Transverse colon (tissue), 4 donors: ENCODE results near the gene ABHD12. TPM values are rescaled to one million over a fixed set of nuclear protein-coding genes. Genes with fewer than 3 reads are reported as not detected.

Source experiments
- DNase-seq: peaks from one replicate; pipeline ENCODE4 v3.0.0-alpha.2; 2019
- H3K27ac ChIP-seq, 4 donors: fragments of 200-600 bp; sonication (generic); 2 replicates each; pipeline ENCODE4 v1.5.1; 2016 to 2018; ENCODE audit warnings: inconsistent platforms in 4 of 4
- H3K27me3 ChIP-seq: fragments of 200-600 bp; sonication (generic); 2 replicates; pipeline ENCODE4 v1.5.1; 2017; ENCODE audit warnings: inconsistent platforms
- H3K36me3 ChIP-seq, 4 donors: fragments of 200-600 bp; sonication (generic); 2 replicates each; pipeline ENCODE4 v1.5.1; 2017 to 2019; ENCODE audit warnings: inconsistent platforms in 4 of 4
- H3K4me1 ChIP-seq, 4 donors: fragments of 200-600 bp; sonication (generic); 2 replicates each; pipeline ENCODE4 v1.5.1; 2017 to 2020; ENCODE audit warnings: inconsistent platforms in 4 of 4
- H3K4me3 ChIP-seq, 4 donors: fragments of 200-600 bp; sonication (generic); 1 replicate in 1 of 4; 2 replicates in 3 of 4; pipeline versions ENCODE4 v1.5.1 to v1.6.1; 2017 to 2019; ENCODE audit warnings: inconsistent platforms in 4 of 4
- H3K9me3 ChIP-seq, 2 donors: fragments of 200-600 bp; sonication (generic); 2 replicates each; pipeline ENCODE4 v1.5.1; 2017 to 2019; ENCODE audit warnings: inconsistent platforms in 2 of 2
- CTCF ChIP-seq, 5 experiments: fragments of 200-600 bp in 3 of 5; fragments of 450-650 bp in 2 of 5; sonication (generic) in 3 of 5; IDR thresholded peaks; 1 replicate in 2 of 5; 2 replicates in 3 of 5; pipeline ENCODE4 v1.5.1; 2016 to 2017; ENCODE audit warnings: antibody characterized with exemption in 5 of 5, inconsistent platforms in 3 of 5, mild to moderate bottlenecking in 2 of 5, moderate library complexity in 1 of 5
- EP300 ChIP-seq: sonication (generic); formaldehyde crosslinking; IDR thresholded peaks from one replicate; pipeline ENCODE4 v1.6.1; 2017; ENCODE audit warnings: antibody characterized with exemption, low read depth
- POLR2A ChIP-seq: fragments of 450-650 bp; IDR thresholded peaks from one replicate; pipeline ENCODE4 v1.6.1; 2016; ENCODE audit warnings: antibody characterized with exemption, mild to moderate bottlenecking, moderate library complexity
- POLR2AphosphoS5 ChIP-seq, 3 donors: sonication (generic); formaldehyde crosslinking; IDR thresholded peaks; one replicate each; pipeline ENCODE4 v1.6.1; 2016; ENCODE audit warnings: antibody characterized with exemption in 3 of 3
- WGBS, 2 donors: methylation state at CpG; one replicate each; pipeline ENCODE4 v1.1.5; 2018; ENCODE audit warnings: low coverage in 1 of 2; 5-methylcytosine and 5-hydroxymethylcytosine counted together
- in situ Hi-C, 4 donors: fragments of 200-750 bp; cut with MboI; loops; one replicate each; pipeline versions ENCODE4 v1.15.0 to v1.15.1; 2017; ENCODE audit warnings: low sequenced_read_pairs in 3 of 4, low pct_ligation_motif_present in 1 of 4, low pct_unique_long_range_greater_than_20kb in 1 of 4
- intact Hi-C: fragments of 100-400 bp; cut with DNase I; formaldehyde crosslinking; loops from one replicate; pipeline ENCODE4 v1.15.1; 2023; ENCODE audit warnings: low total_unique reads
- total RNA-seq, 4 donors: library from RNA; depleted of rRNA; stranded (reverse); fragments of >200 nt; gene quantifications; one replicate each; pipeline ENCODE4 v1.1.0, GENCODE V29; 2016

The ABHD12 gene
- total RNA-seq, 4 donors from 2014 or later = 67.3 to 103 (median 73.4) TPM

DNA sequence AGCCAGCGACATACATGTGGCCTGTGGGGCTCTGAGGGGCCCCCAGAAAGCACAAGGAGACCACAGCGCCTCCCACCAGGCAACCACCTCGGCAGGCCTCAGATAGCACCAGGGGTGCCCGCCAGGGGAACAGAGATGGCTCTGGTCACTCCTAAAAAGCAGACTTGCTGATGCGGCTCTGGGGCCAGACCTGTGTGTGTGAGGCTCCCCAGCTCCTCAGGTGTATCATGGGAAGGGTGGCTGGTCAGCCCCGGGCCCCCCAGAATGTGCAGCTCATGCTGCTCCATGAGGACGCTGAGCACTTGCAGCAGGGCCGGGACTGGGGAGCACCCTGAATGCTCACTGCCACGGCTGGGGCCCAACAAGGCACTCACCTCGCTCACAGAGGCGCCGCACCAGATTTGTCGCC is 82.5 kb downstream of the ABHD12 start:
- in situ Hi-C loops = loop anchor here in 3 of 4 donors (10.0 kb wide), 2 partner anchors 87 to 97 kb away; partner anchors contain the start of genes GINS1 (in 2 of the 3) and ABHD12 (in 1 of the 3)
- intact Hi-C loops = loop anchor here (5.0 kb wide), 1 partner anchor 89 kb away; no protein-coding TSS in a partner anchor
- Histone ChIP-seq H3K4me1 (peaks cover 22 to 43% (median 29%) of the 10 kb centered on the region in 4 donors), H3K9me3 (no peaks in the 10 kb centered on the region), H3K4me3 (no peak overlapping the region), H3K27me3 (no peaks in the 10 kb centered on the region), H3K27ac (peak overlapping the region in 2 of 4 donors; percentile 86 to 87), H3K36me3 (peaks cover 0 to 14% (median 0%) of the 10 kb centered on the region in 4 donors)
- no peak for DNase-seq
- 91 to 92% methylated on average over 8 to 13 of the region's 13 CpGs for WGBS, 2 donors
- TF ChIP-seq POLR2A = no peak
- no peak for TF ChIP-seq CTCF (IDR thresholded peaks at IDR 0.05)
- no peak for TF ChIP-seq EP300
- TF ChIP-seq POLR2AphosphoS5 (IDR thresholded peaks at IDR 0.05) = no peak

DNA sequence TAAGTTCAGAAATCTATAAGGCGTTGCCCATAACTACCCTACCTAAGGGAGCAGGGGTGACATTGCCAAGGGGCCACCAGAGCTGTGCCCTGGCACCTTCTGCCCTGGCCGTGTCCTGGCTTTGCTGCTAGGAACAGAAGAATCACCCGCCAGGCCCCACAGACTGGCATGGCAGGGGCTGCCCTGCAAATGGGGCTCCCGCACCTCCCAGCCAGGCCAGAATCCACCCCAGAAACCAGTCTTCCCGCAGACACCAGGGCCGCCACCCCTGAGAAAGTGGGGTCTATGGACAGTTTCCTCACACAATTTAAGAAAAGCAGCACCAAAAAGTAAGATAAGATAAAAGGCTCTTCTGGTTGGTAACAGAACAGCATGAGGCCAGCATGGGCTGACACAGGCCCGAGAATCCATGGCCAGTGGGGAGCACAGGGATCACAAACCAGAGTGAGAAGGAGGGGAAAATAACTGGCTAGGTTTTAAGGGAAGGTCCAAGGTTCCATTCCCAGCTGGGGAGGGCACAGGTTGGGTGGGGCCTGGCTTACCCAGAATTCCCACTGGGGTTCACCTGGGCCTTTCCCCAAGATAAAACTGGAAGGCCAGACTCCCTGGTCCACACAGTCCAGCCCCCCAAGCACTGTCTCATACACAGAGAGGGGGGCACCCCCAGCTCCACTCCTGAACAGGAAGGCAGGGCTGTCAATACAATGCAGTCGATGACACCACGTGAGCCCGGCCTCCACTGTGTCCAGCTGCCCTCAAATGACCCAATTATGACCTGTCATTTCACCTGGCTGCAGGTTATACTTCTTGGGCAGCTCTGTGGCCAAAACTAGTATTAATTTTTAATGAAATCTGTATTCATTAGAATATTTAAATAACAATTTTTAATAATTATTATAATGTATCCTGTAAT is 83.4 kb downstream of the ABHD12 start:
- no peak for DNase-seq
- Histone ChIP-seq H3K27me3 (no peaks in the 10 kb centered on the region), H3K4me1 (peaks cover 22 to 43% (median 29%) of the 10 kb centered on the region in 4 donors), H3K36me3 (peaks cover 0 to 14% (median 0%) of the 10 kb centered on the region in 4 donors), H3K27ac (no peak overlapping the region), H3K9me3 (no peaks in the 10 kb centered on the region), H3K4me3 (no peak overlapping the region)
- 98 to 100% methylated on average over 1 to 9 of the region's 10 CpGs for WGBS, 2 donors
- intact Hi-C loops (loop anchor here (5.0 kb wide), 1 partner anchor 90 kb away; no protein-coding TSS in a partner anchor), in situ Hi-C loops (loop anchor here in 3 of 4 donors (10.0 kb wide), 2 partner anchors 88 to 98 kb away; partner anchors contain the start of genes GINS1 (in 2 of the 3) and ABHD12 (in 1 of the 3))
- no peak for TF ChIP-seq EP300
- no peak for TF ChIP-seq CTCF (IDR thresholded peaks at IDR 0.05)
- no peak for TF ChIP-seq POLR2A
- TF ChIP-seq POLR2AphosphoS5 (IDR thresholded peaks at IDR 0.05) = no peak

GRCh38 chr20:25304025-25304549 is 86.5 kb downstream of the ABHD12 start:
- Histone ChIP-seq H3K27me3 (no peaks in the 10 kb centered on the region), H3K36me3 (peaks cover 0 to 14% (median 0%) of the 10 kb centered on the region in 4 donors)

More at GRCh38 chr20:25304025-25304549, 86.5 kb downstream of the ABHD12 start:
- Histone ChIP-seq H3K4me3 (no peak overlapping the region), H3K9me3 (no peaks in the 10 kb centered on the region), H3K27ac (no peak overlapping the region), H3K4me1 (peaks cover 0 to 15% (median 5%) of the 10 kb centered on the region in 4 donors)
- in situ Hi-C loops = loop anchor here in 3 of 4 donors (10.0 kb wide), 2 partner anchors 91 to 101 kb away; partner anchors contain the start of genes GINS1 (in 2 of the 3) and ABHD12 (in 1 of the 3)
- 80 to 88% methylated on average over 1 to 11 of the region's 11 CpGs for WGBS, 2 donors
- TF ChIP-seq EP300 (no peak), CTCF (IDR thresholded peaks at IDR 0.05) (no peak), POLR2AphosphoS5 (IDR thresholded peaks at IDR 0.05) (no peak), POLR2A (no peak)
- intact Hi-C loops = no loop called here
- no peak for DNase-seq
